HL-60 (cell line): ENCODE data around the gene DNASE2B.

Experiments
- DNase-seq, 2 experiments: peaks; one replicate each; pipeline ENCODE4 v3.0.0-alpha.2; 2010 to 2020; ENCODE audit warnings: low read depth in 1 of 2, low spot score in 1 of 2
- H3K27ac ChIP-seq: fragments of 250-450 bp; sonication (Bioruptor Pico); replicated peaks from 2 replicates; pipeline ENCODE4 v1.5.1; 2020; ENCODE audit warnings: mild to moderate bottlenecking, moderate library complexity
- H3K27me3 ChIP-seq: fragments of 250-450 bp; sonication (Bioruptor Pico); 2 replicates; pipeline ENCODE4 v1.5.1; 2021; ENCODE audit warnings: mild to moderate bottlenecking, moderate library complexity; ENCODE audit not compliant: insufficient read depth, poor library complexity, severe bottlenecking
- H3K4me3 ChIP-seq: replicated peaks from 2 replicates; pipeline ENCODE4 v1.5.1; 2011; ENCODE audit warnings: mild to moderate bottlenecking, control low read depth, low read length; ENCODE audit not compliant: insufficient read depth
- GABPA ChIP-seq: IDR thresholded peaks from 2 replicates; pipeline ENCODE4 v1.6.1; 2012; ENCODE audit warnings: low read depth
- POLR2AphosphoS5 ChIP-seq: IDR thresholded peaks from 2 replicates; pipeline ENCODE4 v1.6.1; 2012; ENCODE audit warnings: low read depth
- REST ChIP-seq: IDR thresholded peaks from 2 replicates; pipeline ENCODE4 v1.6.1; 2012; ENCODE audit warnings: low read depth; ENCODE audit not compliant: insufficient replicate concordance
- SPI1 ChIP-seq: IDR thresholded peaks from 2 replicates; pipeline ENCODE4 v1.6.1; 2012; ENCODE audit warnings: low read depth, mild to moderate bottlenecking, borderline replicate concordance
- TF ChIP-seq, protein P1 (sequence below): IDR thresholded peaks from one replicate; pipeline ENCODE4 v1.5.1; 2011; ENCODE audit warnings: low read length, control low read depth, inconsistent platforms; ENCODE audit not compliant: insufficient read depth

Gene DNASE2B

DNA sequence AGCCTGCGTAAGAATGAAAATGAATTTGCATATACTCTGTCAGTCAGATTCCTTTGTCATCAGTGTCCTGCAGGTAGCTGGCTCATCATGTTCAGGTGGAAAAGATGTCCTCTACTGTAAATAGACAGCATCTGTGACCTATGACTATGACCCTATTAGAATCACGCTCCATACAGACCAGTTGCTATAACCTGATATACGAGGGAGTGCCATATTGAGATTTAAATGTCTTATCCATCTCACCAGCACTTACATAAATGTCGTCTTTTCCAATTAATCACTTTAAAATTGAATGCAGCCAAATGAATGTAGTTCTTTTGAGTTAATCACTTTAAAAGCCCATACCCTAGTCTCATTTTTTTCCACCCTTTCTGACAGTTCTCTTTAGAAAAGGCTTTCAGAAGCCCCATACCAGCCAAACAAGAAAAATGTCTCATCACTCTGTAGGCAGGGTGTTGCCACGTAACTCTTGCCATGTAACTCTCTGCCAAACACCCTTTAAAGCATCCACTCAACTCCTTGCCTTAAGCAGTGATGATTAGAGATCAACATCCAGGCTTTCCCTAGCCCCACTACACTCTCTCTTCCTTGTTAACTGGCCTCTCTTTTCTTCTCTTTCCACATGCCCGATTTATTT lies 26.3 kb downstream of the DNASE2B start:
- Histone ChIP-seq H3K27ac (no peak overlapping the region), H3K4me3 (no peak overlapping the region), H3K27me3 (no peaks in the 10 kb centered on the region)
- no peak for DNase-seq
- TF ChIP-seq SPI1 (no peak), GABPA (no peak), REST (no peak), POLR2AphosphoS5 (no peak)
- TF ChIP-seq, protein P1, sequence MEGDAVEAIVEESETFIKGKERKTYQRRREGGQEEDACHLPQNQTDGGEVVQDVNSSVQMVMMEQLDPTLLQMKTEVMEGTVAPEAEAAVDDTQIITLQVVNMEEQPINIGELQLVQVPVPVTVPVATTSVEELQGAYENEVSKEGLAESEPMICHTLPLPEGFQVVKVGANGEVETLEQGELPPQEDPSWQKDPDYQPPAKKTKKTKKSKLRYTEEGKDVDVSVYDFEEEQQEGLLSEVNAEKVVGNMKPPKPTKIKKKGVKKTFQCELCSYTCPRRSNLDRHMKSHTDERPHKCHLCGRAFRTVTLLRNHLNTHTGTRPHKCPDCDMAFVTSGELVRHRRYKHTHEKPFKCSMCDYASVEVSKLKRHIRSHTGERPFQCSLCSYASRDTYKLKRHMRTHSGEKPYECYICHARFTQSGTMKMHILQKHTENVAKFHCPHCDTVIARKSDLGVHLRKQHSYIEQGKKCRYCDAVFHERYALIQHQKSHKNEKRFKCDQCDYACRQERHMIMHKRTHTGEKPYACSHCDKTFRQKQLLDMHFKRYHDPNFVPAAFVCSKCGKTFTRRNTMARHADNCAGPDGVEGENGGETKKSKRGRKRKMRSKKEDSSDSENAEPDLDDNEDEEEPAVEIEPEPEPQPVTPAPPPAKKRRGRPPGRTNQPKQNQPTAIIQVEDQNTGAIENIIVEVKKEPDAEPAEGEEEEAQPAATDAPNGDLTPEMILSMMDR = no peak

GRCh38 chr1:84425150-84425896 lies 27.0 kb downstream of the DNASE2B start:
- no peaks in the 10 kb centered on the region for H3K27me3 ChIP-seq
- TF ChIP-seq POLR2AphosphoS5 = no peak
- TF ChIP-seq SPI1 = no peak
- TF ChIP-seq GABPA = no peak
- no peak for TF ChIP-seq REST
- TF ChIP-seq, protein P1 = no peak
- H3K27ac ChIP-seq = no peak overlapping the region
- peak in 1 of 2 experiments; percentile 28 for DNase-seq
- H3K4me3 ChIP-seq = no peak overlapping the region

DNA sequence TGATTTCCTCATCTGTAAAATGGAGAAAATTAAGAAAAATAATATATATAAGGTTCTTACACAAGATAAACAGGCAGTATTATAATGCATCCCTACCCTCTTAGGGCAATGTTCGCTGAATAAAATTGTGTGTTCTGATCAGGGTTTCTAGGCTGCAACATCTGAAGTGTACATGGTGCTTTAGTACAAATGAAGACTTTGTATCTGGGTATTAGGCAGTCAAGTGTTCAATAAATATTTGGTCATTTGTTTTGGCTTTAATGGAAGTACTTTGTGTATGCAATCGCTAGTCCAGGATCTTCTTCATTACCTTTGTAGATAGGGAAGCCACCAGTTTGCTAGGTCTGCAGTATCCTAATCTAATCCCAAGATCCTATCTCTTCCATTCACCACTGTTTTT lies 28.1 kb downstream of the DNASE2B start:
- Histone ChIP-seq H3K4me3 (no peak overlapping the region), H3K27me3 (no peaks in the 10 kb centered on the region), H3K27ac (no peak overlapping the region)
- DNase-seq = no peak
- TF ChIP-seq POLR2AphosphoS5 = no peak
- TF ChIP-seq SPI1 = no peak
- TF ChIP-seq, protein P1 = no peak
- TF ChIP-seq GABPA = no peak
- TF ChIP-seq REST = no peak
